GM20431 (cell line): ENCODE results near the gene PCDH9.
"Not testable (repeated sequence)": the region's sequence is repeated elsewhere in the genome, so short reads cannot be mapped to it uniquely, and the experiment has no call there.

Experiments used
- in situ Hi-C: fragments of 300-500 bp; cut with MseI, MboI; formaldehyde crosslinking; loops from one replicate; pipeline ENCODE4 v1.15.0; 2020; ENCODE audit warnings: low sequenced_read_pairs; ENCODE audit not compliant: unreplicated experiment

Gene PCDH9

DNA sequence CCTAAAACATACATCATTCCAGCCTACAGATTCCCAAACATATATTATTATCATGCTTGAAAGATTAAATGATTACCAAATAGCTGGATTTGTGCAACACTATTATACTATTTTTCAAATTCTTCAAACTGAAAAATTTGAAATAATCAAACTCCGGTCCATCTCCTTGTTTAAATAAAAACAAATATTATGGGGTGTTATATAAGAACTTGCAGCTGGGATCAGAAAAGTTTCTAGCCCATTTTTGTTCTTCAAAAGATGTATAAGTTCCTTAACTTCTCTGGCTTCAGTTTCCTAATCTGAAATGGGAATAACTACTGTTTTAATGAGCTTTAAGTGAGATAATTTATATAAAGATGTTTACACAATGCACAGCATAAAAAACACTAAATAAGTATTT lies 422.9 kb downstream of the PCDH9 start:
- in situ Hi-C loops, result no loop called here

DNA sequence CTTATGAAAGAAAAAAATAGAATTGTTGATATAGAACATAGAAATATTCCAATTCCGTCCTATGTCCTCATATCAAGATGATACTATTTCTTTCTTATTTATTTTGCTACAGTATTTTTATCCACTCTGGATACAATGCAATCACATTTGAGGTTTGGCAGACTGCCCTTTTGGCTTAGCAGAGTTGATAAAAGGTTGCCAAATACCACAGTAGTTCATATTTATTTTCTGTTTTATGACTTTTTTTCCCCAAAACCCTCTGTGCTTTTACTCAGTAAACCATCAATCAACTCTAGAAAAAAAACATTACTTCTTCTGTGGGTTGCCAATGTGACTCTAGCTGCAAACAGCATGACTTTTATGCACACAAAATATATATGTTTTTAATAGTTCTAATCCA lies 424.5 kb downstream of the PCDH9 start:
- in situ Hi-C loops, result no loop called here

DNA sequence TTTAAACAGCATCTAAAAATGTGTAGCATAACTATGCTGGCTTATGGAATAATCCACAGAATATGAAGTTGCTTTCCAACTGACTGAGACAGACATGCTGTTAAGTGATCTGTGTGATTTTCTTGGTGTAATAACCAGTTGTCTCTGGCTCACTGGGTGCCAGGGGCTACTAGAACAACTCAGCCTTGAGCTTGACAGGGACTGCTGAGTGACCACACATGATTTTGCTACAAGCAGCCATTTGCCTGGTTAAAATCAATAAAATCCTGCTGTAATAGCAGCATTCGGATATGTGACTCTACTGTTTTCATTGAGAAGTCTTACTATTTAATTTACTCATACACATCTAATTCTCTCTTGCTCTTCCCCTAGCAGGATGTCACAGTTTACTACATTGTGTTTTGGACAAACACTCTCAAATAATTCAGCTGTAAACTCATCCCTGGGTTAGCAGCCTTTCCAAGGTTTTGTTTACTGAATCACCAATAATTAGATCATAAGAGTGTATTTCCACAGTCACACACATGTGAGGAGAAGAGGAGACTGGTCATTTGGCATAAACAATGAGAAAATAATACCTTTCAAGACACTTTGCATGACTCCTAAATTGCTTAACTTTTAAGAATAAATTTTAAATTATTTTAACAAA lies 426.2 kb downstream of the PCDH9 start:
- in situ Hi-C loops, result no loop called here

DNA sequence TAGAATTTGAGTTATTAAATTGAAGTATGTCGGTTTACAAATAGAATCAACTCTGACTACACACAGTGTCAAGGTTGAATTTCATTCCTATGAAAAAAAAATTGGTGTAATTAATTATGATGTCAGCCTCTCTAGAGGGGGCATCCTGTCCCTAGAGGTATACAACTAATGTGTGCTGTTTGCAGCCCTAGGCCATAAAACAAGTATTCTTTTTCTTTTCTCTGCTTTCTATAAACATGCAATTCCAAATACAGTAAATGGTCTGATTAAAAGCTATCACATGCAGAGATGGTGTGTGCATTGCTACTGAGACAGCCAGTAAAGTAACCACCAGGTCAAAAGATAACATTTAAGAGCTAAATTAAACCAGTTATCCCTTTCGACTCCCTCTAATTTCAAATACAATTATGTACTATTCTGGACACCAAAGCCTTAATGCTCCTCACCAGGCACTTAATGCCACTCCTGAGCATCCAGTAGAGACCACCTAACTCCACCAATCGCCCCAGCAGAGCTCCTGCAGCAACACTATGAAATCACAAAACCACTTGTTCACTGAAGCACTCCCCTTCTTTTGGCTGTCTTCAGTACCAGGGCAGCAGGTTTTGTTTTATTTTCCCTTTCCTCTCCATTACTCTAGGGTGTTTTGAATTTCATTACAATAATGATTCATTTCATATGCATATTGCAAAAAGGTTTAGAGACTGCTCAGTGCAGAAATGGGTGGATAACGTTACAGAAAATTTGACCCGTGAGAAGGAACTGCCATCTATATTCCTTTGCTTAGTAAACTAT lies 426.9 kb downstream of the PCDH9 start:
- in situ Hi-C loops, result no loop called here

DNA sequence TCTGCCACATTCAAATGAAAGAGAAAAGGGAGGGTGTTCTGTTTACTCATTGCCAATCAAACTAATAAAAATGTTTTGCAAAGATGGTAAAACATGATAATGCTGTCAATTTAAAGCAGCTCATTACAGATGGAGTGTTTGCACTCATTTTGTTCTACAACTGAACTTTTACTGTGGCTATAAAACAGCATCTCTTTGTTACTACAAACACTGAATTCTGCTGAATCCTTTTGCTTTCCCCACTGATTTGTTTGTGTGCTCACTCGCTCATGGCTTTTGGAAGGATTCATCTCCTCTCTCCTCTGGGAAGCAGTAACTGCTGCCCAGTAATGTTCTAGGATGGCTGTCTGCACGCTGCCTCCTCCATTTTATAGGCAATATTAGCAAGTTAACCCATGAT lies 434.5 kb downstream of the PCDH9 start:
- in situ Hi-C loops, result no loop called here

DNA sequence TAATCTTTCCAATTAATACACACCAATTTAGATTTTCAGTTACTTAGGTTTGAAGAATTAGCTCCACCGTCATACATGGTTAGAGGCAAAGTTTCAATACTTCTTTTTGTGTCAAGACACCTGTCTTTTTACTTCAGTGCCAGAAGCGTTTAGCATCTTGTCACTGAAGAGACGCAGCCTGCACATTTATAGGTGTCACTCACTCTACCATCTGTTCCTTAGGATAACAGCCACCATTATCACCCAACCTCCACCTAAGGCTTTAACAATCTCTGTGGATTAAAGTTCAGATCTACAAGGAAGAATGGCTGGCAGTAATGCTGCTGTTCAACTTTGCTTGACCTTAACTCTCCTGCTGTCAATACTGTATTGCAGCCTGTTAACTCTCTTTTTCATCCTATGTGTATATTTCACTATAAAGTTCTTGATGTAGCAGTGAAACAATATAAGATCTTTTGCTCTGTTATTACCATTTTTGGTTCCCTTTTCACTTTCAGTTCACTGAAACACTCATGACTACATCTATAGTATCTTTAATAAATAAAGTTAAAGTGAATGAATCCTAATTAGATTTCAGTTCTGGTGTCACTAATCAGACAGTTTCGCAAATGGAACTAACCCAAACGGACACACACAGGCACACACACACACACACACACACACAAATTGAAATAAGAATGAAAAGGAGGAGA lies 435.6 kb downstream of the PCDH9 start:
- in situ Hi-C loops, result no loop called here

DNA sequence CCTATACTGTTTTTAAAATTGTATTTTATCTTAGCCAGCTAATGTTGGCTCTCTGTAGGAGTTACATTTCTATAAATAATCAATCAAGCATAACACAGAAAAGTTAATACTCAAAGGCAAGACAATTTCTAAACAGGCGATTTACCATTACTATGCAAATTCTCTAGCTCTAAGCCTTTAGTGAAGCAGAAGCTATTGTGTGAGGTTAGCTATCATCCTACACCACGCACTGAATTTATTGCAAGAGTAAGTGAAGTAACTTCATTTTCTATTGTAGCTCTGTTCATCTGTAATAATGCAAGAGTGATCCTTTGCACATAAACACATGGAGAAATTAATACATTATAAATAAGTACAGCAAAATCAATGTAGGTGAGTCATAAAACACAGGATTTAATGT lies 439.3 kb downstream of the PCDH9 start:
- in situ Hi-C loops, result no loop called here

DNA sequence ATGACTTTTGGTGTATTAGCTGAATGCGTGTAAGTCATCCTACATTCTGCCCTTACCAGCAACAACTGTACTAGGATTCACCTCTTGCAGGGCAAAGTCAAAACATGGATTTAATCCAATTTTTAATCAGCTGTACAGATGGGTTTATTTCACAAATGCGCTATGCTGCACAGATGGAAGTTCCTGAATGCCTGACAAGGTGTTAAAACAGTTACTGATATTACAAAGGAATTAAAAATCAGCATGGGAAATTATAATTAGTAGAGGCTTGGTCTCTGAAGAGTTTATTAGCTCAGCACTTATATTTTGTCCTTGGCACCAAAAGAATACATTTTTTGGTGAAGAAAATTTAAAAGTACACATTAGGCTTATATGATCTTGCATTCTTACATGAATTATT lies 448.9 kb downstream of the PCDH9 start:
- in situ Hi-C loops, result no loop called here

DNA sequence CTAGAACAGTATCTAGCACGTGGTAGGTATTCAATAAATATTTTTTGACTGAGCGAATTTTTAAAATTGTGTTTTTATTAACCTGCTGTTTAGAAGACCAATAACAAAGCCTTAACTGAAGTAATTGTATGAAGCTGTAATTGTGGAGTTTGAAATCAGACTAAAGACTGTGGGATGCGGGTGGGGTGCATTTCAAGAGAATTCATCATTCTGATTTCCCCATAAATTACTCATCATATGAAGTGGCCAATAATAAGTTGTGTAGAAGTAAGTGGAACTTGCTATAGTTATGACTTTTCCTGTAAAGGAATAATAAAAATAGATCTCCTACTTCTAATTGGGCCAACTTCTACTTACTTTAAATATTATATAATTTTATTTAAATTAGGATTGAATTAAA lies 449.3 kb downstream of the PCDH9 start:
- in situ Hi-C loops, result no loop called here

DNA sequence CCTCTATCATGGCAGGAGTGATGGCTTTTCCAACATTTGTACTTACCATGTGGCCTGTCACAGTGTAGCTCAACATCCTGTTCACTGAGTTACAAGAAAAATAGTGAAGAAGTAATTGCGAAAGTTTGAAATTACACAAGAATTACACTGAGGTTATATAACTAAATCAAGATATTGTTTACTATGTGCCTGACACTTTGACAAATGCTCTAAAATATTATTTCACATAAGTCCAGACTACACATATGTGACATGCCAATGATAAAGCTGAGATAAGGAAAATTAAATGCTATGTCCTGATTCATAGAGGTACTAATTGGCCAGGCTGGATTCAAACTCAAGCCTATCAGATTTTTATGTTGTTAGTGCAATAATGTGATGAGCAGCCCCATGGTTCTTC lies 451.7 kb downstream of the PCDH9 start:
- in situ Hi-C loops, result no loop called here

DNA sequence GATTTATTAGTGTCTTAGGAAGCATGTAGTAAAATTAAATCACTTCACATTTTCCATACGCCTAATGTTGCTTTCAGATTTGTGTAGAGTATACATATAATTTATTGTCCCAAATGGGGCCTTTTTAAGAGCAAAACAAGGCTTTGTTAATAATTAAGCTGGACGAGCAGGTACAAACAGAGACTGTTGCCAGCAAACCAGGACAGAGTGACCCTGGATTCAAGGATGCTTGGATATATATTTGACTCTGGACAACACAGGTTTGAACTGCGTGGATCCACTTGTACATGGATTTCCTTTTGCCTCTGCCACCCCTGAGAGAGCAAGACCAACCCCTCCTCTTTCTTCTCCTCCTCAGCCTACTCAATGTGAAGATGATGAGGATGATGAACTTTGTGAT lies 454.9 kb downstream of the PCDH9 start:
- in situ Hi-C loops, result no loop called here

DNA sequence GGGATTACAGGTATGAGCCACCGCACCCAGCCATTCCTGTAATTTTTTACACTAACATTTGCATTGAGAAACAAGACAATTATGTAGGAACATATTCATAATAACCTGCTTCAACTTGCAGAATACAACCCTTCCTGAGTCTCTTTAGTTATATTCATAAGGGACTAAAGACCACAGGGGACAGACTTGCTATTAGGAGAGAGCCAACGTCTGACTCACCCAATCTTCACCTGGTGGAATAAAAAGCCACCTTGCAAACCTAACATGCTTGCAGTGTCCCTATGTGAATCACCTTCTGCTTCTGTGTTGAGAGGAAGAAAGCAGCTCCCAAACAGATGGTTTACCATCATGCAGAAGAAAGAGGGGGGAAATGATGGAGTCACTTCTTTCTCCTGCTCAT lies 456.1 kb downstream of the PCDH9 start:
- in situ Hi-C loops, result no loop called here

DNA sequence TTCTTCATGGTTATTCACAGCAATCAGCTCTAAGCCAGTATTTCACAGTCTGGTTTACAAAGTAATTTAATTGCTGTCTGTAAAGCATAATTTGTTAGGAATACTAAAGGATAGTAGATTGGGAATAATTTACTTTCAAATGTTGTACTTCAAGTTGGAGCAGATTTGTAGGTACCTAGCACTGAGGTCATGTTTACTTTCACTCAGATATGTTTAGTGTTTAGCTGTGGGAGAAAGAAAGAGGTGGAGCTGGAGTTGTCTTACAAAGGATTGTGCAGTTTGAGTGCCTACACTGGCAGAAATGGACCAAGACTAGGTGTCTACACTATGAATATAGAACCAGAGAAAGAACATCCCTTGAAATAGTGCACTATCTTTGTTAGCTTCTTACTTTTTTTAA lies 464.6 kb downstream of the PCDH9 start:
- in situ Hi-C loops, result no loop called here

DNA sequence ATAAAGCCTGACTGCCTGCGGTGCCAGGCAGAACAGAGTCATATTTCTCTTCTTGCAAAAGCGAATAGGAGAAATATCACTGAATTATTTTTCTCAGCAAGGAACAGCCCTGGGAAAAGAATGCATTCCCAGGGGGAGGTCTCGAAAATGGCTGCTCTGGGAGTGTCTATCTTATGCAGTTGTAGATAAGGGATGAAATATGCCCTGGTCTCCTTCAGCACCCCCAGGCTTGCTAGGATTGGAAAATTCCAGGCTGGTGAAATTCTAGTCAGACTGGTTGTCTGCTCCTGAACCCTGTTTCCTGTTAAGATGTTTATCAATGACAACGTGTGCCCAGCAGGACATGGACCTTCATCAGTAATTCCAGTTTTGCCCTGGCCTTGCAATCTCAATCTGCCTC lies 469.5 kb downstream of the PCDH9 start:
- in situ Hi-C loops, result not testable (repeated sequence)

DNA sequence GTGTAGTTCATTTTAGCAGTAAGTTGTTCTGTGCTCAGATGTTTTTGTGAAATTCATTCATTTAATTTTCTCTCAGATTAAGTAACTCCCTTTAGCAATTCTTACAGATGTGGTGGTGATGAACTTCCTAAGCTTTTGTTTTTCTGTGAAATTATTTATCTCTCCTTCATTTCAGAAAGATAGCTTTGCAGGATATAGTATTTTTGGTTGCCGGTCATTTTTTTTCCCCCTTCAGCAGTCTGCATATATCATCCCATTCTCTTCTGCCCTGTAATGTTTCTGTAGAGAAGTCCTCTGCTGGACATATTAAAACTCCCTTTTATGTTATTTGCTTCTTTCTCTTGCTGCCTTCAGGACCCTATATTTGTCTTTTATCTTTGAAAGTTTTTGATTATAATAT lies 470.2 kb downstream of the PCDH9 start:
- in situ Hi-C loops, result no loop called here

DNA sequence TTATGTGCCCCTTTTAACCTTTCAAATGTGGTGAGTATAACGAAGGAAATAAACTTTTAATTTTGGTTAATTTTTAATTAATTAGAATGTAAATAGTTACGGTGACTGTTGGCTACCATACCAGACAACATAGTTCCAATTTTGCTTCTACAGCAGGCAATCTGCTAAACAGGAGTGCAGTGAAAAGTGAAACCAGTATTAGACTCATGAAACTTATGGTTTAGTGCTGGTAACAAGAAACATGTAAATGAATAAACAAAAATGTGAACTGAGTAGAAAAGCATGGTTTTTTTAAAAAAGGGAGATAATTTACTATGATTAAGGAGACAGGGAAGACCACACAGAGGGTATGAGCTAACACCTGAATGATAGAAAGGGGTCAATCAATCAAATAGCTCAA lies 478.4 kb downstream of the PCDH9 start:
- in situ Hi-C loops, result no loop called here

DNA sequence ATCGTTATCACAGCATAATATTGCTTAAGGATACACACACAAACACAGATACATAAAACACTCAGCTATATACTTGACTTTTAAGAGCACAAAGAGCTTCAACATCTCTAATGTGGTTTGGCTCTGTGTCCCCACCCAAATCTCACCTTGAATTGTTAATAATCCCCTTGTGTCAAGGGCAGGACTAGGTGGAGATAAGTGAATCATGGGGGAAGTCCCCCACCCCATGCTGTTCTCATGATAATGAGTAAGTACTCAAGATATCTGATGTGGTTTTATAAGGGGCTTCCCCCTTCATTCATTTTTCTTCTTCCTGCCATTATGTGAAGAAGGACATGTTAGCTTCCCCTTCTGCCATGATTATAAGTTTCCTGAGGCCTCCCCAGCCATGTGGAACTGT lies 481.4 kb downstream of the PCDH9 start:
- in situ Hi-C loops, result no loop called here

DNA sequence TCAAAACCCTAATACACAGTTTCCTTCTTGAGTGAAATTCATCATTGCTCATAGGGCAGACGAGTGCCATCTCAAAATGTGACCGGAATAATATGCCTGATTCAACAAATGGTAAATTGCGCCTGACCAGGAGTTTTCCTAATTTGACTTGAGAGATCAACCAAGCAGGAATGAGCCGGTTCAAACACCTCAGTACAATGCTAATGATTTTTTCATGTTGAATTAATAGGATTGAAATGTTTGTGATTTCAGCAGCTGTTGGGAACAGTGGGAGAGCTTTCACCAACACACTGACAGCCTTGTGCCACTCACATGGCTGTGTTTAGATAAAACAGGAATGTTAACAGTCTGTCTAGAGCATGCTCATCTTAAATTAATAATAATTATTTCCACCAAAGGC lies 484.8 kb downstream of the PCDH9 start:
- in situ Hi-C loops, result no loop called here

DNA sequence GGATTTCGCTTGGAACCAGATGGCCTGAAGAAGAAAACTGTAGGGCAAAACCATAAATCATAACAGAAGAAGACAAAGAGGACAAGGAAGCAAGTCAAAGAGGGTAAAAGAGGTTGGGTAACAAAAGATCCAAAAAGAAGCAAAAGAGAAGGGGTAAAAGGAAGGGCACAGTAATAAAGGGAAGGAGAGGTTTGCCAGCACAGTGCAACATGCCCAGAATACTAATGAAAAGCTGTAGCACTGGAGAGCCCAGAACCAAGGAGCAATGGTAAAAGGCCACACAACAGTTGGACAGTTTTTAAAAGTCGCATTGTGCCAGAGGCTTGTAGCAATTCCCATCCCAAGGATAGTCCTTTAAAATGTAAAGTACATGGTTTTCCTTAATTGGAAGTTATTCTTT lies 506.6 kb downstream of the PCDH9 start:
- in situ Hi-C loops, result no loop called here

DNA sequence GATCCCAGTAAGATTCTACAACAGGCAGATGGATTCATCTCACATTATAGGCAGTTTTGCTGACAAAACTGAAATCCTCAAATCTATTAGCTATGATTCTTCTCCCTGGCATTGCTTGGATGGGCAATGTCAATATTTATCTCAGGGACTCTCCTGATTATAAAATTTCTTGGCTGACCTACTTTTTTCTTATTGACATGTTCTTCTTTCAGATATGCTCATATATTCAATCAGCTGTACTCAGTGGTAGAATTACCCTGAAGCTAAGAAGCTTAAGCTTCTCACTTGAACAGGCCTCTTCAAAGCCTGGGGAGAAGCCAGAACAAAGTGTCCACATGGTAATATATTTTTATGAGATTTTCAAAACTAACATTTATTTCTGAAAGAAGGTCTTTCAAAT lies 513.6 kb downstream of the PCDH9 start:
- in situ Hi-C loops, result no loop called here

DNA sequence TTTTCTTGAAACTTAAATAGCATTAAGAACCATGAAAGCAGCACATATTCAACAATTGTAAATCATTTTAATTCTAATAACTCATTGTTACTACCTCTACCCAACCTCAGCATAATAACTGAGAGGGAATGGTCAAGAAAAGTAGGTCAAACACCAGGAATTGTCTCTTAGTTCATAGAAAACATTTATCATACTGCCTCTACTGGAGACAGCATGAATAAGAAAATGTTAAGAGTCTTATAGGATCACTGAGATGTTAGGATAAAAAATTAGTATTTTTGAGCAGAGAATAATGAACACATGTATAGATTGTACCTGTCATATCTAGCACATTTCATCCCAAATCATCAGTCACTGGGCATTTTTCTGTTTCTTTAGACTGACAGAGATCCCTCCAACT lies 515.3 kb downstream of the PCDH9 start:
- in situ Hi-C loops, result no loop called here
